Adipocyte (in vitro differentiated cells): ENCODE data around the gene VWA2.

Experiments used
- DNase-seq: peaks from one replicate; pipeline ENCODE4 v3.0.0-alpha.2; 2015; ENCODE audit warnings: low read depth
- H3K27me3 ChIP-seq: replicated peaks from 2 replicates; pipeline ENCODE4 v1.7.0; 2013; ENCODE audit warnings: mild to moderate bottlenecking, low read length, moderate library complexity; ENCODE audit not compliant: control insufficient read depth, insufficient read depth
- H3K36me3 ChIP-seq: 2 replicates; pipeline ENCODE4 v1.7.0; 2013; ENCODE audit warnings: low read length, mild to moderate bottlenecking, moderate library complexity; ENCODE audit not compliant: control insufficient read depth, insufficient read depth, severe bottlenecking
- H3K4me1 ChIP-seq: 2 replicates; pipeline ENCODE4 v1.7.0; 2013; ENCODE audit warnings: mild to moderate bottlenecking, low read length, moderate library complexity; ENCODE audit not compliant: control insufficient read depth, insufficient read depth
- H3K4me3 ChIP-seq: 2 replicates; pipeline ENCODE4 v1.7.0; 2013; ENCODE audit warnings: mild to moderate bottlenecking, low read length, moderate library complexity
- H3K9ac ChIP-seq: 2 replicates; pipeline ENCODE4 v1.7.0; 2013; ENCODE audit warnings: mild to moderate bottlenecking, low read length, moderate library complexity
- H3K9me3 ChIP-seq: 2 replicates; pipeline ENCODE4 v1.7.0; 2013; ENCODE audit warnings: mild to moderate bottlenecking, low read length, moderate library complexity; ENCODE audit not compliant: control insufficient read depth

Gene VWA2

GRCh38 chr10:114336823-114337509 lies 97.9 kb downstream of the VWA2 start:
- peaks cover 33% of the 10 kb centered on the region for H3K27me3 ChIP-seq
- no peaks in the 10 kb centered on the region for H3K9me3 ChIP-seq
- no peaks in the 10 kb centered on the region for H3K4me1 ChIP-seq
- DNase-seq, result no peak
- no peaks in the 10 kb centered on the region for H3K36me3 ChIP-seq
- H3K4me3 ChIP-seq, result no peak overlapping the region
- H3K9ac ChIP-seq, result no peak overlapping the region

GRCh38 chr10:114337510-114338462 lies 98.7 kb downstream of the VWA2 start:
- H3K4me1 ChIP-seq, result no peaks in the 10 kb centered on the region
- peaks cover 27% of the 10 kb centered on the region for H3K27me3 ChIP-seq
- DNase-seq, result no peak
- no peak overlapping the region for H3K4me3 ChIP-seq
- H3K36me3 ChIP-seq, result no peaks in the 10 kb centered on the region
- no peak overlapping the region for H3K9ac ChIP-seq
- no peaks in the 10 kb centered on the region for H3K9me3 ChIP-seq

- no peaks in the 10 kb centered on the region for H3K36me3 ChIP-seq
- H3K27me3 ChIP-seq, result peaks cover 29% of the 10 kb centered on the region
- H3K4me1 ChIP-seq, result no peaks in the 10 kb centered on the region
- no peak overlapping the region for H3K9ac ChIP-seq
- H3K4me3 ChIP-seq, result no peak overlapping the region
- DNase-seq, result no peak
- no peaks in the 10 kb centered on the region for H3K9me3 ChIP-seq
Observed at GRCh38 chr10:114340816-114341215, 101.8 kb downstream of the VWA2 start.
